Activated naive CD4-positive, alpha-beta T cell treated with anti-CD3 and anti-CD28 coated beads for 36 hours (primary cell): ENCODE results near the gene TPD52L1. TPM values are rescaled to one million over a fixed set of nuclear protein-coding genes. Genes with fewer than 3 reads are reported as not detected.
"Not testable (repeated sequence)": the region's sequence is repeated elsewhere in the genome, so short reads cannot be mapped to it uniquely, and the experiment has no call there.

Source experiments
- CTCF ChIA-PET: fragments of 350-600 bp; sonication (Branson Sonifier 250); formaldehyde crosslinking; loops from one replicate; lab custom pipeline; 2021; ENCODE audit warnings: antibody characterized with exemption; lab: Charles Lee
- DNase-seq: peaks from one replicate; pipeline ENCODE4 v3.0.0-alpha.2; 2020
- H3K27ac Mint-ChIP-seq: one replicate; pipeline ENCODE4 v1.8.0; 2021; ENCODE audit warnings: mild to moderate bottlenecking, mixed read lengths
- H3K27me3 Mint-ChIP-seq: one replicate; pipeline ENCODE4 v1.8.0; 2021; ENCODE audit warnings: low read depth, mixed read lengths
- H3K36me3 Mint-ChIP-seq: one replicate; pipeline ENCODE4 v1.8.0; 2021; ENCODE audit warnings: low read depth, mixed read lengths
- H3K4me1 Mint-ChIP-seq: one replicate; pipeline ENCODE4 v1.8.0; 2021; ENCODE audit warnings: low read depth, mixed read lengths
- H3K4me3 Mint-ChIP-seq: one replicate; pipeline ENCODE4 v1.8.0; 2021; ENCODE audit warnings: mild to moderate bottlenecking, moderate library complexity, mixed read lengths
- H3K9me3 Mint-ChIP-seq: one replicate; pipeline ENCODE4 v1.8.0; 2021; ENCODE audit warnings: mixed read lengths
- intact Hi-C: fragments of 100-400 bp; cut with micrococcal nuclease; formaldehyde crosslinking; loops from one replicate; pipeline ENCODE4 v1.15.1; 2023
- total RNA-seq, 2 experiments: library from RNA; stranded (reverse); gene quantifications; one replicate each; pipeline ENCODE4 v1.2.3, GENCODE V29; 2021

TPD52L1 gene
- total RNA-seq, 2 experiments from 2014 or later: 5.6 to 5.7 TPM

GRCh38 chr6:125144822-125145221 lies 8.8 kb upstream of the TPD52L1 start:
- DNase-seq: no peak
- H3K4me1 Mint-ChIP-seq: no peaks in the 10 kb centered on the region
- no peaks in the 10 kb centered on the region for H3K36me3 Mint-ChIP-seq
- peaks cover 21% of the 10 kb centered on the region for H3K27me3 Mint-ChIP-seq
- H3K27ac Mint-ChIP-seq: no peak overlapping the region
- H3K9me3 Mint-ChIP-seq: no peaks in the 10 kb centered on the region
- intact Hi-C loops: no loop called here
- no peak overlapping the region for H3K4me3 Mint-ChIP-seq
- CTCF ChIA-PET: interaction anchor here (1.1 kb wide), 1 partner anchor 9 kb away, joined by 3 read pairs; the partner anchor contains the start of gene TPD52L1

- no peaks in the 10 kb centered on the region for H3K36me3 Mint-ChIP-seq
- no peak overlapping the region for H3K27ac Mint-ChIP-seq
- intact Hi-C loops: loop anchor here (5.0 kb wide), 3 partner anchors 153 to 838 kb away; partner anchors contain the start of genes HDDC2, RNF217 and TRMT11
- no peak for DNase-seq
- CTCF ChIA-PET: no interaction called here
- no peak overlapping the region for H3K4me3 Mint-ChIP-seq
- no peaks in the 10 kb centered on the region for H3K9me3 Mint-ChIP-seq
- peaks cover 2% of the 10 kb centered on the region for H3K4me1 Mint-ChIP-seq
- H3K27me3 Mint-ChIP-seq: peaks cover 41% of the 10 kb centered on the region
Measured at GRCh38 chr6:125149256-125150144, 4.1 kb upstream of the TPD52L1 start.

DNA sequence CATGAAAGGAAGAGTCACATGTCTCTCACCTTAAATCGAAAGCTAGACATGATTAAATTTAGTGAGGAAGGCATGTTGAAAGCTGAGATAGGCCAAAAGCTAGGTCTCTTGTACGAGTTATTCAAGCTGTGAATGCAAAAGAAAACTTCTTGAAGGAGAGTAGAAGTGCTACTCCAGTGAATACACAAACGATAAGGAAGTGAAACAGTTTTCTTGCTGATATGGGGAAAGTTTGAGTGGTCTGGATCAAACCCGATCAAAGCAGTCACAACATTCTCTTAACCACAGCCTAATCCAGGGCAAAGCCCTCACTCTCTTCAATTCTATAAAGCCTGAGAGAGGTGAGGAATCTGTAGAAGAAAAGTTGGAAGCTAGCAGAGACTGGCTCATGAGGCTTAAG lies 1.9 kb upstream of the TPD52L1 start:
- Mint-ChIP-seq H3K27me3 (peaks cover 39% of the 10 kb centered on the region), H3K4me1 (peaks cover 6% of the 10 kb centered on the region), H3K9me3 (no peaks in the 10 kb centered on the region), H3K36me3 (no peaks in the 10 kb centered on the region), H3K4me3 (no peak overlapping the region), H3K27ac (no peak overlapping the region)
- CTCF ChIA-PET: interaction anchor here (0.7 to 0.8 kb wide), 2 partner anchors 37 to 40 kb away, joined by 3 to 4 read pairs; no protein-coding TSS in a partner anchor
- intact Hi-C loops: loop anchor here (2.0 to 5.0 kb wide), 4 partner anchors 151 to 836 kb away; partner anchors contain the start of genes HDDC2, HEY2, RNF217 and TRMT11
- no peak for DNase-seq

DNA sequence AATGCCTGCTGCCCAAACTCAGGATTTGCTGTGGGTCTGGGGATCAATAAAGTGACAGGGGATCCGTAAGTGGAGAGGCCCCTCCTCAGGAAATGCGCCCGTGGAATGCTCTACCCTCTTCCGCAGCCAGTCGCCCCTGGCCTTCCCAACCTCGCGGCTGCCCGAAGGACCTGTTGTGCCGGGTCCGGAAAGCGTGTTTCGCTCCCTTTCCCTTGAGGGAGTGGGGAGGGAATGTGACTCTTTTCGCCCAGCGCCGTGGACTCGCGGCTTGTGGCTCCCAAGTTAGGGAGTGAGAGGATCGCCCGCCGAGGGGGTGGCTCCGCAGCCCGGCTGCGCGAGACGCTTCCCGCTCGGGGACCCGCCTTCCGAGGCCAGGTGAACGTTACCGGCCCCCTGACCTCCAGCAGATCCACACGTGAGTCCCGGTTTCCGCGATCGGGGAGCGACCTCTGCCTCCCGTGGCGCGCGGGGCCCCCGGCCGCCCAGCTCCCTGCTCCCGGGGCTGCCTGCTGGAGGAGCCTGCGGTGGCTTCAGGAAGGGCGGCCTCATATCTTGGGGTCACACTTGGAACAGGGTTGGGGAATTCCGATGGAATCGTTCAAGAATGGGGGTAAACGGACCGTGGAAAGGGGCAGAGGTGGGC lies 666 bp downstream of the TPD52L1 start:
- Mint-ChIP-seq H3K4me1 (peaks cover 6% of the 10 kb centered on the region), H3K27me3 (peaks cover 23% of the 10 kb centered on the region), H3K9me3 (no peaks in the 10 kb centered on the region), H3K36me3 (no peaks in the 10 kb centered on the region), H3K27ac (no peak overlapping the region), H3K4me3 (peak overlapping the region; percentile 74)
- peak; percentile 6 for DNase-seq
- CTCF ChIA-PET: interaction anchor here (0.7 to 1.5 kb wide), 13 partner anchors 8 to 464 kb away, joined by 3 to 9 read pairs (median 3); no protein-coding TSS in a partner anchor
- intact Hi-C loops: loop anchor here (5.0 kb wide), 3 partner anchors 148 to 833 kb away; partner anchors contain the start of genes HDDC2, RNF217 and TRMT11

GRCh38 chr6:125154761-125155135 lies 1.2 kb downstream of the TPD52L1 start:
- H3K36me3 Mint-ChIP-seq: no peaks in the 10 kb centered on the region
- H3K9me3 Mint-ChIP-seq: no peaks in the 10 kb centered on the region
- H3K4me1 Mint-ChIP-seq: peaks cover 6% of the 10 kb centered on the region
- peaks cover 23% of the 10 kb centered on the region for H3K27me3 Mint-ChIP-seq
- H3K27ac Mint-ChIP-seq: no peak overlapping the region
- intact Hi-C loops: loop anchor here (5.0 kb wide), 3 partner anchors 148 to 833 kb away; partner anchors contain the start of genes HDDC2, RNF217 and TRMT11
- peak; percentile 52 for DNase-seq
- CTCF ChIA-PET: interaction anchor here (0.8 to 1.1 kb wide), 4 partner anchors 10 to 37 kb away, joined by 3 to 5 read pairs (median 3); no protein-coding TSS in a partner anchor
- H3K4me3 Mint-ChIP-seq: peak overlapping the region; percentile 71

GRCh38 chr6:125155344-125155743 lies 1.8 kb downstream of the TPD52L1 start:
- intact Hi-C loops: no loop called here
- H3K9me3 Mint-ChIP-seq: peaks cover 2% of the 10 kb centered on the region
- H3K36me3 Mint-ChIP-seq: no peaks in the 10 kb centered on the region
- DNase-seq: no peak
- CTCF ChIA-PET: interaction anchor here (0.8 to 1.1 kb wide), 5 partner anchors 9 to 47 kb away, joined by 3 to 5 read pairs (median 3); no protein-coding TSS in a partner anchor
- no peak overlapping the region for H3K27ac Mint-ChIP-seq
- peaks cover 6% of the 10 kb centered on the region for H3K4me1 Mint-ChIP-seq
- H3K27me3 Mint-ChIP-seq: peaks cover 19% of the 10 kb centered on the region
- H3K4me3 Mint-ChIP-seq: no peak overlapping the region

GRCh38 chr6:125156496-125156895 lies 2.9 kb downstream of the TPD52L1 start:
- CTCF ChIA-PET: interaction anchor here (0.8 kb wide), 1 partner anchor 155 kb away, joined by 3 read pairs; no protein-coding TSS in a partner anchor
- no peaks in the 10 kb centered on the region for H3K36me3 Mint-ChIP-seq
- peaks cover 2% of the 10 kb centered on the region for H3K9me3 Mint-ChIP-seq
- intact Hi-C loops: no loop called here
- H3K27ac Mint-ChIP-seq: no peak overlapping the region
- DNase-seq: no peak
- H3K4me3 Mint-ChIP-seq: no peak overlapping the region
- H3K27me3 Mint-ChIP-seq: peaks cover 14% of the 10 kb centered on the region
- peaks cover 6% of the 10 kb centered on the region for H3K4me1 Mint-ChIP-seq

DNA sequence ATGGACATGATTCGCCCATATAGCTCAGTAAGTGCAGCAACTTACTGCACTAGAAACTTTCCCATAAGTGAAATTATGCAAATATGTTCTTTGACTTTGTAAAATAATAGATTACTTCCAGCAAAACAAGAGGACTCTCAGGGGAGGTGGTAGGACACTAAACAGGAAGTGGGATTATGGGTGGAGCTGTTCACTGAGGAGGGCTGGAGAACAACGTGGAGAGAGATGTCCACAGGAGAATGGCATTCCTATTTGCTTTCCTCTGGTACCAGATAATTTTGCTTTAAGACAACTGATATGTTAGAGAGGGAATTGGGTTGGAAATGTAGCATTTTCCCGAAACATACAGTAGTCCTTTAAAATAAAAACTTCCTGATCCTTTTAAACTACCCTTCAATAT lies 3.7 kb downstream of the TPD52L1 start:
- intact Hi-C loops: no loop called here
- Mint-ChIP-seq H3K9me3 (peaks cover 2% of the 10 kb centered on the region), H3K4me1 (peaks cover 6% of the 10 kb centered on the region), H3K36me3 (no peaks in the 10 kb centered on the region), H3K4me3 (no peak overlapping the region), H3K27me3 (peaks cover 9% of the 10 kb centered on the region), H3K27ac (no peak overlapping the region)
- no peak for DNase-seq
- CTCF ChIA-PET: no interaction called here

DNA sequence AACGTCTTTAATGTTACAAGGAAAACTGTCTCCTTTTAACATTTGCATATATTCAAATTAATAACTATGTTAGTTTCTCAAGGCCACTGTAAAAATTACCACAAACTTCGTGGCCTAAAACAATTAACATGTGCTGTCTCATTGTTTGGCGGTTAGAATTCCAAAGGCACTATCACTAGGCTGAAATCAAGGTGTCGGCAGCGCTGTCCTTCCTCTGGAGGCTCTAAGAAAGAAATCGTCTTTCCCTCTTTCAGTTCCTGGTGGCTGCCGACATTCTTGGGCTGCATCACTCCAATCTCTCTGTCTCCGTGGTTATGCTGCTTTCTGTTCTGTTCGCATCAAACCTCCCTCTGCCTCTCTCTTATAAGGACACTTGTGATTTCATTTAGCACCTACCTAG lies 4.2 kb downstream of the TPD52L1 start:
- H3K27ac Mint-ChIP-seq: no peak overlapping the region
- H3K4me1 Mint-ChIP-seq: peaks cover 6% of the 10 kb centered on the region
- H3K27me3 Mint-ChIP-seq: peaks cover 7% of the 10 kb centered on the region
- CTCF ChIA-PET: interaction anchor here (0.5 kb wide), 1 partner anchor 17 kb away, joined by 3 read pairs; no protein-coding TSS in a partner anchor
- peaks cover 2% of the 10 kb centered on the region for H3K9me3 Mint-ChIP-seq
- no peak overlapping the region for H3K4me3 Mint-ChIP-seq
- no peak for DNase-seq
- no peaks in the 10 kb centered on the region for H3K36me3 Mint-ChIP-seq
- intact Hi-C loops: no loop called here

- H3K27ac Mint-ChIP-seq, H3K4me3 Mint-ChIP-seq, intact Hi-C loops, H3K4me1 Mint-ChIP-seq, H3K36me3 Mint-ChIP-seq, H3K9me3 Mint-ChIP-seq, H3K27me3 Mint-ChIP-seq, DNase-seq: not testable (repeated sequence)
- CTCF ChIA-PET: interaction anchor here (1.2 kb wide), 1 partner anchor 10 kb away, joined by 7 read pairs; the partner anchor contains the start of gene TPD52L1
Measured at GRCh38 chr6:125163339-125163738, 9.8 kb downstream of the TPD52L1 start.

GRCh38 chr6:125163811-125164210 lies 10.2 kb downstream of the TPD52L1 start:
- peaks cover 2% of the 10 kb centered on the region for H3K9me3 Mint-ChIP-seq
- no peak overlapping the region for H3K27ac Mint-ChIP-seq
- H3K27me3 Mint-ChIP-seq: peaks cover 5% of the 10 kb centered on the region
- no peak overlapping the region for H3K4me3 Mint-ChIP-seq
- no peak for DNase-seq
- no peaks in the 10 kb centered on the region for H3K4me1 Mint-ChIP-seq
- H3K36me3 Mint-ChIP-seq: no peaks in the 10 kb centered on the region
- intact Hi-C loops: no loop called here
- CTCF ChIA-PET: interaction anchor here (0.7 to 1.2 kb wide), 2 partner anchors 10 to 171 kb away, joined by 4 to 7 read pairs; partner anchors contain the start of gene TPD52L1

DNA sequence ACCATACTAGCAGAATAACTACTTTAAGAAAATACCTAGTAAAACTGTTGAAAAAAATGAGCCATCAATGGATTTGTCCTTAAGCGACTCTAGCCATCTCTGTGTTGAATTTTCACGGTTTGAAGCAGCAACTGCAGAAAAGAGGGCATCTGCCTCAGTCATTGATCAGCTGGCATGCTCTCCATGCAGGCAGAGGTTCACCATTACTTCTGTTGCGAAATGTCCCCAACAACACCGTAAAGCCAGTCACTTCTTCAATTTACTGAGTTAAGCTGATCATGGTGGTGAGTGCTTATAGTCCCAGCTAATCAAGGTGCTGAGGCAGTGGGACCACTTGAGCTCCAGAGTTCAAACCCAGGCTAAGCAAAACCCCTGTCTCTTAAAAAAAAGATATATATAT lies 11.1 kb downstream of the TPD52L1 start:
- Mint-ChIP-seq H3K4me3 (no peak overlapping the region), H3K9me3 (peaks cover 2% of the 10 kb centered on the region), H3K36me3 (no peaks in the 10 kb centered on the region), H3K27ac (no peak overlapping the region), H3K27me3 (peaks cover 13% of the 10 kb centered on the region), H3K4me1 (no peaks in the 10 kb centered on the region)
- intact Hi-C loops: no loop called here
- DNase-seq: no peak
- CTCF ChIA-PET: interaction anchor here (0.7 kb wide), 1 partner anchor 10 kb away, joined by 3 read pairs; no protein-coding TSS in a partner anchor
